Measurements from ENCODE around the gene SLC31A1.

DNA sequence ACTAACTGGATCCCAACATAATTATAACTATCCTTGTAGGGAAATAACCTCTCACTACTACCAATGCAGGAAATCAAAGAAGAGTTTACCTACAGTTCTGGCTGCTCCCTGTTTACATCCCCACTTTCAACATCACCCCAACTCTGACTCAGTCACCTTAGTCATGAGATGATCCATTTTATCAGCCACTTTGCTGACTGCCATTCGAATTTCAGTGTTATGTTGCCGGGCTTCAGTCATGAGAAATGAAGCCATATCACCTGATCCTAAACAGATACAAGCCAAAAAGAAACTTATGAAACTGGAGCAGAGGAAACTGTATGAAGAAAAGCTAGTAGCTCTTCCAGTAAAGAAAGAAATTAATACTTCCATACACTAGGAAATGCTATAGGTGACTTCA is 36.8 kb upstream of the SLC31A1 start:
- TF ChIP-seq OSR1 (CRISPR knock-in tag; IDR thresholded peaks at IDR 0.05) (no peak), RARB (CRISPR knock-in tag; IDR thresholded peaks at IDR 0.05) (no peak), CSDC2 (CRISPR knock-in tag; IDR thresholded peaks at IDR 0.05) (no peak), ISL1 (CRISPR knock-in tag; IDR thresholded peaks at IDR 0.05) (no peak)
